ENCODE results near the gene ARID3B.
"Not testable (repeated sequence)": the region's sequence is repeated elsewhere in the genome, so short reads cannot be mapped to it uniquely, and the experiment has no call there.

ARID3B gene

DNA sequence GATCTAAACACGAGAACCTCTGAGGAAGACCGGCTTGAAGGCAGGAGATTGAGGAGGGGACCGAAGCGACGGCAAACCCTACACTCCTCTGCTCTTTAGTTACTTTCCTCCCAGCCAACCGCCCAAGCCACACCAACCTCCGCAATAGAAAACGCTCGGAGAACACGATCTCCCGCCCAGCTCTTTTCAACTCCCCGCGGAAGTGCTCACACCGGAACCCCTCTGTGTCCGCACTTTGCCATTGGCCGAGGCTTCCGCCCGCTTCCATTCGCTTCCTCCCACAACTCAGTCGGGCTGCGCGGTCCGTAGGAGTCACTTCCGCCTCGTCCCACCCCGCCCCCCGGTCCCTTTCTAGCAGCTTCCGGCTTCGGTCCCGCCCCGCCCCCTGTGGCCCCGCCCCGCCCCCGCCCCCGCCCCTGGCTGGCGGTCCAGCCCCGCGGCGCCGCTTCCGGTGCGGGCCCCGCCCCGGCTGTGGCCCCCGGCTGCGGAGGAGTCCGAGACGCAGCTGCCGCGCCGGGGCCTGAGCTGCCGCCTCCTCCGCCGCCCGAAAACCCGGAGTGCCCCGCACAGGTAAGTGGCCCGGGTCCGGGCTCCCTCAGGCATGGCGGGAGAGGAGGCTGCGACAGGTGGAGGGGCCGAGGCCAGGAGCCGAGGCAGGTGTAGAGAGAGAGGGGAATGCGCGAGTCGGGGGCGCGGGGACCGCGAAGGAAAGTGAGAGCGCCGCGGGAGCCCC is at the start of gene ARID3B:
ARID3B (plus strand) TSS at position 460 of the 733 bp plus-strand sequence. CDS start 2,717 bp downstream, outside the sequence.
- peaks cover 24% of the 10 kb centered on the region for H3K4me1 ChIP-seq (ENCODE audit: insufficient read depth, low read length)
- no peaks in the 10 kb centered on the region for H3K9me3 ChIP-seq (ENCODE audit: low read length)
- peak within 1 kb of the TSS; percentile 85 to 90 for H3K4me3 ChIP-seq (ENCODE audit: low read depth in 1 of 2, low read length in 2 of 2)
- peak within 1 kb of the TSS; percentile 86 for H3K27ac ChIP-seq (ENCODE audit: low read depth, low read length)
- H3K36me3 ChIP-seq (ENCODE audit: insufficient read depth, low read length): no peaks in the 10 kb centered on the region
- peak within 1 kb of the TSS; percentile 75 for H3K9ac ChIP-seq (ENCODE audit: low read length)
- no peaks in the 10 kb centered on the region for H3K27me3 ChIP-seq (ENCODE audit: control insufficient read depth in 1 of 2, insufficient read depth in 2 of 2, low read length in 2 of 2)

DNA sequence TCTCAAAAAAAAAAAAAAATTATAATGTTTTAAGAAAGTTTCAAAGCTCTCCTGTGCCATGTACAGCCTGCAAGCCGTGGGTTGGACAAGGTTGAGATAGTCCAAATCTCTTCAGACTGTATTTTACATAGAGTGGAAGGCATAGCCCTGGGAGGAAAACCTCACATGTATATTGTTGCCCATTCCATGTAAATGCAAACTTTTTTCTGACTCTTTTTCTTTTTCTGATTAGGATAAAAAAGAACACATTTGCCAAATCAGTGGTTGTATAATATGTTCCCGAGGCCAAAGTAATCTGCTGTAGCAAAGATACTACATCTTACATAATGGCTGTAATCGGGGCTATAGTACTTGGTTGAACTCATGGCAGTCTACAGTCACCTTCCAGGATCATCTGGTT is 44.4 kb upstream of the ARID3B start:
- Histone ChIP-seq H3K27me3 (ENCODE audit: control insufficient read depth in 1 of 2, insufficient read depth in 2 of 2, low read length in 2 of 2) (no peaks in the 10 kb centered on the region), H3K36me3 (ENCODE audit: insufficient read depth, low read length) (no peaks in the 10 kb centered on the region), H3K4me1 (ENCODE audit: insufficient read depth, low read length) (no peaks in the 10 kb centered on the region), H3K9me3 (ENCODE audit: low read length) (no peaks in the 10 kb centered on the region), H3K27ac (ENCODE audit: low read depth, low read length) (no peak overlapping the region), H3K4me3 (ENCODE audit: low read depth in 1 of 2, low read length in 2 of 2) (no peak overlapping the region), H3K9ac (ENCODE audit: low read length) (no peak overlapping the region)

DNA sequence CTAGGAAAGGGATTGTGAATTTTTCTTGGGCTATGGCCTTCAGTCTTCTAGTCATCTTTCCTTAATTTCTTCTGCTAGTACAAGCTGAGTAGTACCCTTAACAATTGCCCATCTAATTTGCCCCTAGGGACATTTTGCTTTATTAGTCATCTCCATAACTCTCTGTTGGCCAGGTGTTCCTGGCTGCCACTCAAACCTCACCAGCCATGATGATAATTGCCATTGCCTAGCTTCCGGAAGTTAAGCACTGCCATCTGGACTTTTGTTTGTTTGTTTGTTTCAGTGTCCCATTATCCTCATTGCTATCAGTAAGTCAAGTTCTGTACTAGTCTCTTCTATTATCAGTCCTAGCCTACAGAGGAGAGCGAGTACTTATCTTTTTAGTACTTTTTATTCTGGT is 43.4 kb upstream of the ARID3B start:
- H3K4me3 ChIP-seq (ENCODE audit: low read depth in 1 of 2, low read length in 2 of 2): no peak overlapping the region
- H3K4me1 ChIP-seq (ENCODE audit: insufficient read depth, low read length): no peaks in the 10 kb centered on the region
- H3K9me3 ChIP-seq (ENCODE audit: low read length): no peaks in the 10 kb centered on the region
- no peaks in the 10 kb centered on the region for H3K36me3 ChIP-seq (ENCODE audit: insufficient read depth, low read length)
- no peak overlapping the region for H3K9ac ChIP-seq (ENCODE audit: low read length)
- no peak overlapping the region for H3K27ac ChIP-seq (ENCODE audit: low read depth, low read length)
- no peaks in the 10 kb centered on the region for H3K27me3 ChIP-seq (ENCODE audit: control insufficient read depth in 1 of 2, insufficient read depth in 2 of 2, low read length in 2 of 2)

- Histone ChIP-seq H3K27ac (ENCODE audit: low read depth, low read length) (no peak overlapping the region), H3K27me3 (ENCODE audit: control insufficient read depth in 1 of 2, insufficient read depth in 2 of 2, low read length in 2 of 2) (no peaks in the 10 kb centered on the region)
Measured at GRCh38 chr15:74499366-74499765, 41.7 kb upstream of the ARID3B start.

DNA sequence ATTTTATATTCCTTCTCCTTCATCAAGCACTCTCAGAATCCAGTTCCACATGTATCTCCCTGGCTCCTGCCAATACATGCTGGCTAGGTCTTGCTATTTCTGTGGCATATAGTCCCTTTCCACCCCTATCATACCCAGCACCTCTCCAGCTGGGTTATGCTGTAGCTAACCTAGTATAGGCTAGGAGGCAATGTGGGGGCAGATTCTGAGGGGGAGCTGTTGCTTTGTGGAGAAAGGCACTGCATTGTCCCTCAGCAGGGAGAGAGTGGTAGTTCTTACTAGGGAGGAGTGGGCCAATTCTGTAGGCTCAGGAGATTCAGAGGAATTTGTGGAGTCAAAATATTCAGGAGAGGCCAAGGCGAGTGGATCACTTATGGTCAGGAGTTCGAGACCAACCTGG is 40.6 kb upstream of the ARID3B start:
- no peak overlapping the region for H3K9ac ChIP-seq (ENCODE audit: low read length)
- H3K4me1 ChIP-seq (ENCODE audit: insufficient read depth, low read length): no peaks in the 10 kb centered on the region
- H3K27me3 ChIP-seq (ENCODE audit: control insufficient read depth in 1 of 2, insufficient read depth in 2 of 2, low read length in 2 of 2): no peaks in the 10 kb centered on the region
- H3K27ac ChIP-seq (ENCODE audit: low read depth, low read length): no peak overlapping the region
- H3K4me3 ChIP-seq (ENCODE audit: low read depth in 1 of 2, low read length in 2 of 2): no peak overlapping the region
- H3K9me3 ChIP-seq (ENCODE audit: low read length): no peaks in the 10 kb centered on the region
- no peaks in the 10 kb centered on the region for H3K36me3 ChIP-seq (ENCODE audit: insufficient read depth, low read length)

More at GRCh38 chr15:74499366-74499765, 41.7 kb upstream of the ARID3B start:
- no peak overlapping the region for H3K4me3 ChIP-seq (ENCODE audit: low read depth in 1 of 2, low read length in 2 of 2)
- no peaks in the 10 kb centered on the region for H3K9me3 ChIP-seq (ENCODE audit: low read length)
- H3K9ac ChIP-seq (ENCODE audit: low read length): no peak overlapping the region
- no peaks in the 10 kb centered on the region for H3K36me3 ChIP-seq (ENCODE audit: insufficient read depth, low read length)
- no peaks in the 10 kb centered on the region for H3K4me1 ChIP-seq (ENCODE audit: insufficient read depth, low read length)

DNA sequence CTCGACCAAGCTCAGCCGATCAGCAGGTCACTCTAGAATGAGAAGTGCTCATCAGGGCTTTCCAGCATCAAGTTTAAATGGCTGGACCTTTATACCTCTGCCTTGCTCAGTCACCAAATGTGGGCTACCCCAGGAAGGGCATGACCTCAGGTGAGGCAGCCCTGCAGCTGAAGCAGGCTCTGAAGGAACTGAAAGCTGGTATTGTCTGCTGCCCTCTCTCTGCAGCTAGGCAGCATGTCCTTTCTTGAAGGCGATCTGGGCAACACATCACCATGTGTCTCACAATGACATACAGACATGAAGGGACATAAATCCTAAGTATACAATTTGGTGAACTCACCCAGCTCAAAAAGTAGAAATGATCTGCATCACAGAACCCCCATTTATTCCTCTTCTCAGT is 38.7 kb upstream of the ARID3B start:
- H3K9ac ChIP-seq (ENCODE audit: low read length): no peak overlapping the region
- H3K27ac ChIP-seq (ENCODE audit: low read depth, low read length): no peak overlapping the region
- H3K4me3 ChIP-seq (ENCODE audit: low read depth in 1 of 2, low read length in 2 of 2): no peak overlapping the region
- H3K4me1 ChIP-seq (ENCODE audit: insufficient read depth, low read length): no peaks in the 10 kb centered on the region
- H3K36me3 ChIP-seq (ENCODE audit: insufficient read depth, low read length): no peaks in the 10 kb centered on the region
- H3K27me3 ChIP-seq (ENCODE audit: control insufficient read depth in 1 of 2, insufficient read depth in 2 of 2, low read length in 2 of 2): no peaks in the 10 kb centered on the region
- H3K9me3 ChIP-seq (ENCODE audit: low read length): no peaks in the 10 kb centered on the region

GRCh38 chr15:74504418-74504817 is 36.6 kb upstream of the ARID3B start:
- H3K27me3 ChIP-seq (ENCODE audit: control insufficient read depth in 1 of 2, insufficient read depth in 2 of 2, low read length in 2 of 2): no peaks in the 10 kb centered on the region
- no peaks in the 10 kb centered on the region for H3K4me1 ChIP-seq (ENCODE audit: insufficient read depth, low read length)
- no peak overlapping the region for H3K27ac ChIP-seq (ENCODE audit: low read depth, low read length)
- H3K36me3 ChIP-seq (ENCODE audit: insufficient read depth, low read length): no peaks in the 10 kb centered on the region
- H3K9ac ChIP-seq (ENCODE audit: low read length): no peak overlapping the region
- H3K4me3 ChIP-seq (ENCODE audit: low read depth in 1 of 2, low read length in 2 of 2): no peak overlapping the region
- no peaks in the 10 kb centered on the region for H3K9me3 ChIP-seq (ENCODE audit: low read length)

DNA sequence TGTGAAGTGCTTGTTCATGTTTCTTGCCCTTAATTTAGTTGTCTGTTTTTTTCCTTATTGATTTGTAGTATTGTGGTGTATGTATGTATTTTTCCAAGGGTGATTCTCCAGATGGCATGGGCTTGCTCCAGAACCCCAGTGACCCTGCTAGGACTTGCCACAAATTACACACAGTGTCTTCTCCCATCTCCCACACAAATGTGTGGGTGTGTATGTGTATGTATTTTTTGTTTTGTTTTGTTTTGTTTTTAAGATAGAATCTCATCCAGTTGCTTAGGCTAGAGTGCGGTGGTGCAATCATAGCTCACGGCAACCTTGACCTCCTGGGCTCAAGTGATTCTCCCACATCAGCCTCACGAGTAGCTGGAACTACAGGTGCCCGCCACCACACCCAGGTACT is 36.2 kb upstream of the ARID3B start:
- no peaks in the 10 kb centered on the region for H3K36me3 ChIP-seq (ENCODE audit: insufficient read depth, low read length)
- no peak overlapping the region for H3K9ac ChIP-seq (ENCODE audit: low read length)
- H3K27me3 ChIP-seq (ENCODE audit: control insufficient read depth in 1 of 2, insufficient read depth in 2 of 2, low read length in 2 of 2): no peaks in the 10 kb centered on the region
- no peaks in the 10 kb centered on the region for H3K4me1 ChIP-seq (ENCODE audit: insufficient read depth, low read length)
- no peaks in the 10 kb centered on the region for H3K9me3 ChIP-seq (ENCODE audit: low read length)
- H3K4me3 ChIP-seq (ENCODE audit: low read depth in 1 of 2, low read length in 2 of 2): no peak overlapping the region
- H3K27ac ChIP-seq (ENCODE audit: low read depth, low read length): no peak overlapping the region

DNA sequence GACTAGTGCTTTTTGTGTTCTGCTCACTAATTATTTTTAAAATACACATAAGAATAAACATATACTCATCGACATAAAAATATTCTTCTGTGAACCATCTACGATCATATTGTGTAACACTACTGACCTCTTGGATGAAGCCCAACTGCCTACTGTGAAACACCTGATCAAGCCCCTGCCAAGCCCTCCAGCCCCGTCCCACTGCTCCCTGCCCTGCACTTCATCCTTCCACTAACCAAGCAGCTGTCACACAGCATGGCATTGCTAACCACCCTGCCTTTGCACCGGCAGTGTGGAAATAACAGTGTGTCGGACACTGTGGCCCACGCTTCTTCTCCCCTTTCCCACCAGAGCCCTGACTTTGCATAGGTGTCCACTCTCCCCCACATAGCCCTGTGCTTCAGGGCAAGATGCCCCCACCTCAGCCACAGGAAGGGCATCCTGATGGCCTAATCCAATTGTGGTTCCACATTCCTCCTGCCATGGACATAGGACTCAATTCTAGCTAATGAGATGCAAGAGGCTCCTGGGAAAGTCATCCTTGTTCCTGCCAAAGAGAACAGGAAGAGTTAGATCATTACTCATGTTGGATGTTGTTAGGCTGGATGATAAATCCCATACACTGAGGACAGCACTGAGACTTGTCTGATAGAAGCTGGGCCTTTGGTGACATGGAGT is 35.0 kb upstream of the ARID3B start:
- no peak overlapping the region for H3K9ac ChIP-seq (ENCODE audit: low read length)
- H3K4me3 ChIP-seq (ENCODE audit: low read depth in 1 of 2, low read length in 2 of 2): no peak overlapping the region
- H3K36me3 ChIP-seq (ENCODE audit: insufficient read depth, low read length): no peaks in the 10 kb centered on the region
- no peaks in the 10 kb centered on the region for H3K4me1 ChIP-seq (ENCODE audit: insufficient read depth, low read length)
- no peaks in the 10 kb centered on the region for H3K9me3 ChIP-seq (ENCODE audit: low read length)
- H3K27ac ChIP-seq (ENCODE audit: low read depth, low read length): no peak overlapping the region
- no peaks in the 10 kb centered on the region for H3K27me3 ChIP-seq (ENCODE audit: control insufficient read depth in 1 of 2, insufficient read depth in 2 of 2, low read length in 2 of 2)

- Histone ChIP-seq H3K27ac (ENCODE audit: low read depth, low read length) (no peak overlapping the region), H3K9ac (ENCODE audit: low read length) (no peak overlapping the region), H3K4me3 (ENCODE audit: low read depth in 1 of 2, low read length in 2 of 2) (no peak overlapping the region), H3K4me1 (ENCODE audit: insufficient read depth, low read length) (no peaks in the 10 kb centered on the region), H3K36me3 (ENCODE audit: insufficient read depth, low read length) (no peaks in the 10 kb centered on the region), H3K9me3 (ENCODE audit: low read length) (no peaks in the 10 kb centered on the region), H3K27me3 (ENCODE audit: control insufficient read depth in 1 of 2, insufficient read depth in 2 of 2, low read length in 2 of 2) (no peaks in the 10 kb centered on the region)
Measured at GRCh38 chr15:74506515-74506840, 34.5 kb upstream of the ARID3B start.

GRCh38 chr15:74511583-74511982 is 29.4 kb upstream of the ARID3B start:
- H3K36me3 ChIP-seq (ENCODE audit: insufficient read depth, low read length): no peaks in the 10 kb centered on the region
- no peak overlapping the region for H3K9ac ChIP-seq (ENCODE audit: low read length)
- H3K27me3 ChIP-seq (ENCODE audit: control insufficient read depth in 1 of 2, insufficient read depth in 2 of 2, low read length in 2 of 2): no peaks in the 10 kb centered on the region
- H3K27ac ChIP-seq (ENCODE audit: low read depth, low read length): no peak overlapping the region
- H3K9me3 ChIP-seq (ENCODE audit: low read length): no peaks in the 10 kb centered on the region
- H3K4me3 ChIP-seq (ENCODE audit: low read depth in 1 of 2, low read length in 2 of 2): no peak overlapping the region
- H3K4me1 ChIP-seq (ENCODE audit: insufficient read depth, low read length): no peaks in the 10 kb centered on the region

GRCh38 chr15:74514059-74514458 is 27.0 kb upstream of the ARID3B start:
- H3K4me1 ChIP-seq (ENCODE audit: insufficient read depth, low read length); H3K9me3 ChIP-seq (ENCODE audit: low read length); H3K27ac ChIP-seq (ENCODE audit: low read depth, low read length); H3K4me3 ChIP-seq (ENCODE audit: low read depth in 1 of 2, low read length in 2 of 2); H3K9ac ChIP-seq (ENCODE audit: low read length); H3K27me3 ChIP-seq (ENCODE audit: control insufficient read depth in 1 of 2, insufficient read depth in 2 of 2, low read length in 2 of 2); H3K36me3 ChIP-seq (ENCODE audit: insufficient read depth, low read length): not testable (repeated sequence)
